ACHN (cell line): ENCODE measurements around the gene PDE6C.

Experiments
- DNase-seq: peaks from one replicate; pipeline ENCODE4 v3.0.0-alpha.2; 2015
- in situ Hi-C: cut with HindIII; loops from 2 replicates; pipeline ENCODE4 v1.10.0; 2017; ENCODE audit warnings: low sequenced_read_pairs, low pct_ligation_motif_present, low pct_unique_long_range_greater_than_20kb

The PDE6C gene

DNA sequence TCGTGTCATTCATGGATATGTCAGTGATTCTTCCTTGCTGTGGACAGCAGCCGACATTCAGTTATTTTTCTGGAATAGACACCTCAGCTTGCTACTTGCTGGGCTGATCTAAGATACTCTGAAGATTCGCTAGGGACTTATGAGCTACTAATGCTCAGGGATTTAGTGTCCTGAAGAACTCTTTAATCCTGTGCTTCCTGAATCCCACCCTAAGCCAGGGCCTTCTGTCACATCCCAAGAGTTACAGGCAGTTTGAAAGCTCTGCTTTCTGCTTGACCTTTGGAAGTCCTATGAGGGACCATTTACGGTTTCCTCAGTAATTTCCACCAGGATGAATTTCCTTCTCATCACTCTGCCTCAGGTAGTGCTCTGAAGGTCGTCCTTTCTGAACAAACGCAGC, at the start of gene PDE6C:
Gene PDE6C, plus strand, starts transcription at position 227 of the 400 bp plus-strand sequence. CDS start 189 bp downstream, outside the sequence.
- no peak for DNase-seq
- in situ Hi-C loops, result no loop called here

- in situ Hi-C loops, result loop anchor here (25.0 kb wide), 1 partner anchor 97 kb away; no protein-coding TSS in a partner anchor
- no peak for DNase-seq
Observed at GRCh38 chr10:93565446-93565845, 46.9 kb upstream of the PDE6C start.

DNA sequence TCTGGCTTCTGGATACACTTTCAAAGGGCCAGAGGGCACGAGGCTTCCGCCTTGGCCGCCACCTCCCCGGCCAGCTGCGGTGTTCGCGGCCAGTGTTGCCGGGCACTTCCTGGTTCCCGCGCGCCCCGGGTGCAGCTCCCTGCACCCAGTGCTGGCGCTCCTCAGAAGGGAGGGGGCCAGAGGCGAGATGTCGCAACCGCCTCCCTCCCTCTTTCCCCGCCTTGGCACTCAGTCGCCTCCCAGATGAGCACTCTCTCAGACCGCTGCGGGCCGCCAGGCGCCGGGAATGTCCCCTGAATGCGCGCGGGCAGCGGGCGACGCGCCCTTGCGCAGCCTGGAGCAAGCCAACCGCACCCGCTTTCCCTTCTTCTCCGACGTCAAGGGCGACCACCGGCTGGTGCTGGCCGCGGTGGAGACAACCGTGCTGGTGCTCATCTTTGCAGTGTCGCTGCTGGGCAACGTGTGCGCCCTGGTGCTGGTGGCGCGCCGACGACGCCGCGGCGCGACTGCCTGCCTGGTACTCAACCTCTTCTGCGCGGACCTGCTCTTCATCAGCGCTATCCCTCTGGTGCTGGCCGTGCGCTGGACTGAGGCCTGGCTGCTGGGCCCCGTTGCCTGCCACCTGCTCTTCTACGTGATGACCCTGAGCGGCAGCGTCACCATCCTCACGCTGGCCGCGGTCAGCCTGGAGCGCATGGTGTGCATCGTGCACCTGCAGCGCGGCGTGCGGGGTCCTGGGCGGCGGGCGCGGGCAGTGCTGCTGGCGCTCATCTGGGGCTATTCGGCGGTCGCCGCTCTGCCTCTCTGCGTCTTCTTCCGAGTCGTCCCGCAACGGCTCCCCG, 45.7 kb upstream of the PDE6C start, which contains the start of gene FFAR4:
Gene FFAR4, plus strand, starts transcription at position 231 of the 842 bp plus-strand sequence. Its CDS starts 56 bp downstream, at position 287.
- DNase-seq, result no peak
- in situ Hi-C loops, result loop anchor here (25.0 kb wide), 1 partner anchor 96 kb away; no protein-coding TSS in a partner anchor

DNA sequence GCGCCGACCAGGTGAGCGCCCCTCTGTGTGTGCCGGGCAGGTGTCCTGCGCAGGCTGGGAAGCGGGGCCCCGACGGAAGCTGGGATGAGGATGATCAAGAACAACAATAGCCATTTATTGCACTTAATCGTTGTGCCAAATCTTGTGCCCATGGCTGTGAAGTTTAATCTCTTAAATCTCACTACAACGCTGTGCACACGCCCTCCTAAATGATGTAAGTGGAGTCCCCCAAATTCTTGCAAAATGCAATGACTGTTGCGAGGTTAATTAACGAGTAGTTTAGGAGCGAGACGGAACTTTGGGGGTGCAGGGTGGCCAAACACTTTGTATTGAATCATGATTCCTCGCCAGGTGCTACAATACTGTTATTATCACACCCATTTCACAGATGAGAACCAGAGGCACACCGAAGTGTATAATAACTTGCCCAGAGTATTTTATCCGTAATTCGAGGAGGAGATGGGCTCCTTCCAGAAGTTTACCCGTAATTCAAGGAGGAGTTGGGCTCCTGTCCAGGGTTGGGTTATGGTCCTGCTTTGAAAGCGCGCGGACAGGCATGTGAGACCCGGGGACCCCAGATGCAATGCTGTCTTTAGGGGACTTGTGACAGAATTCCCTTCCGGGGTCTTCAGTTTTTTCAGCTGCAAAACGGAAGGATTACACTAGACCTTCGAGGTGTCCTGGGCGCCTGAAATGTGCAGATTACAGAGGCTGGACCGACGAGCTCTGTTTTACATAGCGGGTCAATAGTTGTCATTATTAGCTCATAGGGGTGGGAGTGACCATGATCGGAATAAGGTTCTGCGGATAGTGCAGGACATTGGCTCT, 44.8 kb upstream of the PDE6C start:
- in situ Hi-C loops, result loop anchor here (25.0 kb wide), 1 partner anchor 95 kb away; no protein-coding TSS in a partner anchor
- no peak for DNase-seq

DNA sequence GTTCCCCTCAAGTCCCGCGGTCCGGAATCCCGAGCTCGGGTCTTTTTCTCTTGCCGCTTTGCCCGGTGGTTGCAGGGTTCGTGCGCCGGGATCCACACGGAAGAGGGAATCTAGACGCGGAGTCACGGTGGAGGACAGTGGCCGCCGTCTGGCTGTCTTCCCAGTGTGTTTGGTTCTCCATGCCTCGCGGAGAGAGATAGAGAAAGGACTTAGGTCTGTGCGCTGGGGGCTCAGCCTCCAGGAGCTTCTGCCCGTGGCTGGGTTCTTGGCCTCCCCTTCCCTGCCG, 44.3 kb upstream of the PDE6C start:
- in situ Hi-C loops, result loop anchor here (25.0 kb wide), 1 partner anchor 94 kb away; no protein-coding TSS in a partner anchor
- no peak for DNase-seq

GRCh38 chr10:93570383-93570782, 42.0 kb upstream of the PDE6C start:
- in situ Hi-C loops, result loop anchor here (25.0 kb wide), 1 partner anchor 92 kb away; no protein-coding TSS in a partner anchor
- no peak for DNase-seq

GRCh38 chr10:93572606-93573005, 39.7 kb upstream of the PDE6C start:
- in situ Hi-C loops, result loop anchor here (25.0 kb wide), 1 partner anchor 90 kb away; no protein-coding TSS in a partner anchor
- no peak for DNase-seq

DNA sequence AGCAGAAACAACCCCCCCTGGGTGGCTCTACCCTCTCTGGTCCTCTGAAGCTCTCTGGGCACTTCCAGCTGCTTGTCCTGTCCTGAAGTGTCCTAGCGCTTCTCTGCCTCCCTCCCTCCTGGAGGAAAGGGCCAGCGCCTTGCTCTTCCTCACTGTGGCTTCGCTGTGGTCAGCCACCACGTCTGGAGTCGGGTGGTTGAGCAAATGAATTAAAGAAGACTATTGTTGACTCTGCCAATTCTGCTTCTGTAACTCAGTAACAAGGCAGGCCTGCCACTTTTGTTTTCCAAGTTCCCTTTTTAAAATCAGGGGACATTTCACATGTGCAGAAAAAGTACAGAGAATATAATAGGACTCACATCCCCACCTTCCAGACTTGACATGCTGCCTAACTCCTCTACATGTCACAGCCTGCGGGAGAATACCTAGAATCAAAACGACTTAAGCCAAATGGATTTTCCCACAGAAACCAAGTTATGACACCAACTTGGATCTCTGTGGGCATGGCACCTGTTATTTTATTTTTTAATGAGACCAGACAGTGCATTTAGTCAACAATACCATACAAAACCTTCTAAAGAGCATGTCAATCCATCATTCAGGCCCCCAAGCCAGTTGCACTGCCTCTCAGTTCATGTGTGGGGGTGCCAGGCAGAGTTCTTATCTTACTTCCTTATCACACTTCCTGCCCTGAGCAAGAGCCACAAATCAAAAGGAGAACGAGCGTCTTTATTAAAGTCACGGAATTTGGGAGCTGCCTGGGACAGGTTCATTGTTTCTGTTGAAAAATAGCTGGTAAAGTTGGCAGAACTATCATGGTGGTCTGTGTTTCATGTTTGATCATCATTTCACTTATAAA, 39.1 kb upstream of the PDE6C start:
- DNase-seq, result no peak
- in situ Hi-C loops, result loop anchor here (25.0 kb wide), 1 partner anchor 89 kb away; no protein-coding TSS in a partner anchor

- in situ Hi-C loops, result loop anchor here (25.0 kb wide), 1 partner anchor 88 kb away; no protein-coding TSS in a partner anchor
- DNase-seq, result no peak
Observed at GRCh38 chr10:93573924-93574323, 38.4 kb upstream of the PDE6C start.

DNA sequence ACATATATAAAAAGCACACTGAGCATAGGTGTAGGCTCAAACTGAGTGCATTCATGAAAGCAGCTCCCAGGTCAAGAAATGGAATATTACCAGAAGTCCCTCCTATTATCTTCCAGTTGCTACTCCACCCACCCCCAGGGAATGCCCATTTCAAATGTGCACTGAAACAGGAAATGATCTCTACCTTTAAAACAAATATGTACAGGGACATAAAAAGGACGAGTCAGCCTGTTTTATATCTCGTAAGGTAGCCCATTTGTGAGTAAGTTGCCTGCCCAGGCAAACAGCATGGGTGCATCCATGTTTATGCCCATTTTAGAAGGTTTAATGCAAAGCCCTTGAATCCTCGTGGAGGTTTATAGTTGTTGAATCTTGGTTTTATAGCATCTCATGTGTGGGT, 35.4 kb upstream of the PDE6C start:
- in situ Hi-C loops, result no loop called here
- no peak for DNase-seq

GRCh38 chr10:93577565-93577964, 34.8 kb upstream of the PDE6C start:
- in situ Hi-C loops, result no loop called here
- no peak for DNase-seq

DNA sequence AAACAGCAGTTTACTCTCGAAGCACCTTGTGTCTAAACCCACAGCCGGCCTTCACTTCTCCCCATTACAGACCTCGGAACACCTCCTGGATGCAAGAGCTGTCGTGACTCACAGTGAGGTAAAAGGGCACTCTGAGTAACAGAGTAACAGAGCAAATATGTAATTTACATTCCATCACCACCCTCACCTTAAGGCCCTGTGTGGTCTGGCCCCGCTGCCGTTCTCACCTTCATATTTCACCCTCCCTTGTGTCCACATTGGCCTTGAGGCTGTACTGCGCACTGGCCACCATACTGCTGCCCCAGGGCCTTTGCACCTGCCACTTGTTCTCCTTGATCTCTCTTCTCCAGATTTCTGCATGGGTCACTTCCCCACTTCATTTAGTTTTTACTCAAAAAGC, 33.2 kb upstream of the PDE6C start:
- in situ Hi-C loops, result no loop called here
- DNase-seq, result peak; percentile 41

- in situ Hi-C loops, result no loop called here
- DNase-seq, result no peak
Observed at GRCh38 chr10:93579985-93580711, 32.2 kb upstream of the PDE6C start.

- in situ Hi-C loops, result no loop called here
- no peak for DNase-seq
Observed at GRCh38 chr10:93580828-93581227, 31.5 kb upstream of the PDE6C start.

- no peak for DNase-seq
Observed at GRCh38 chr10:93584445-93584844, 27.9 kb upstream of the PDE6C start.

GRCh38 chr10:93589648-93590562, 22.4 kb upstream of the PDE6C start:
- in situ Hi-C loops, result no loop called here

More at GRCh38 chr10:93584445-93584844, 27.9 kb upstream of the PDE6C start:
- in situ Hi-C loops, result no loop called here

DNA sequence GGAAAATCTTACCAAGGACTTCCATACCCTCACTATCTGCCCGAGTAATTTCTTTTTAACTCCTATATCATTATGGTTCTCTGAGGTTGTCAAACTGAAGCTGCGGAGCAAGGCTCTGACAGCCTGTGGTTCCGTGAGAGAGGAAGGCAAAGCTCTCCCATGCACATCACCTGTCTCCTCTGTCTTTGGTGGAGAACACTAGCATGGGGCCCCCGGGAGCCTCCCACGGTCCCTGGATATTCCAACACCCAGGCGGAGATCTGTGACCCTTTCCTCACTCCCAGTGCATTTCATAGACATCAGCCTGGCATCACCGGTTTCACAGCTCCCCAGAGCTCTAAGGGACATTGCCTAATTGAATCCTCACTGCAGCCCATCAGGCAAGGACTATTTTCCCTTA, 21.7 kb upstream of the PDE6C start:
- DNase-seq, result no peak
- in situ Hi-C loops, result no loop called here

More at GRCh38 chr10:93589648-93590562, 22.4 kb upstream of the PDE6C start:
- DNase-seq, result no peak
